Activated CD4-positive, alpha-beta T cell treated with anti-CD3 and anti-CD28 coated beads, Interleukin-2, Interleukin-4, amounts not matched to agents 100 ng/mL and 50 ng/mL, durations not matched to agents 16 hours and 8 hours (primary cell): Measurements from ENCODE around the gene PAQR7.
A peak's percentile ranks its signal among the peaks of the same experiment; 100 is the strongest.

Source experiments
- DNase-seq: peaks from one replicate; pipeline ENCODE4 v3.0.0-alpha.2; 2020; ENCODE audit warnings: low spot score

The PAQR7 gene

DNA sequence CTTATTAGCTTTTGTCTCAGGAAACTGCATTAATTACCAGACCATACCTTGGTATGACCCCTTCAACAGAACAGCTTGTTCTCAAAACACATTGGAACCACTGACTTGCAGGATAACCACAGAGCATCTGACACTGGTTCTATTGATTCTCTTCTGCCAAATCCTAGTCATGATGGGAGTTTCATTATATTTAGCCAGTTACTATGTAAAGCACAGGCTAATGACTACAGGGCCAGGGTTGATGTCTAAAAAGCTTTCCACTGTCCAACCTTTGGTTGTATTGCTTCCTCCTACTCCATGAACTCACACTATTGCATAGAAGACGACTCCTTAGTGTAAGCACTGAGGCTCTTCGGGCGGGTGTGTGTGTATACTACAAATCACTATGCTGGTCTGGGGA lies 27.0 kb upstream of the PAQR7 start:
- no peak for DNase-seq

DNA sequence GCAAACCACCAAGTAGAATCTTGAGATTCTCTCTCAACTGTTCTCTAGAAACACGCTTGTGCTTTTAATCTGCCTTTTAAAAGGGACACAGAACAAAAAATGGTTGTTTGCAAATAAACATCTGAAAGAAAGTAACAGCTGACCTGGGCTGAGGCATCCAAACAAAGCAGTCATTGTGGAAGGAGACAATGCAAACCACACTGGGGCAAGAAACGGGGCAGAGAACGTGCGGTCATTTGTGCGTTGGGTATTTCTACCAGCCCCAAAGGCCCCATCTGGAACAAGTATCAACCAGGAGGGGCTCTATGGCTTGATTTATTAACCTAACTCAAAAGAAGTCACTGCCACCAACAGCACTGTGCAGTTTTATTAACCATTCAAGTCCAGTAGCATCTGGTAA lies 24.7 kb upstream of the PAQR7 start:
- DNase-seq, result no peak

DNA sequence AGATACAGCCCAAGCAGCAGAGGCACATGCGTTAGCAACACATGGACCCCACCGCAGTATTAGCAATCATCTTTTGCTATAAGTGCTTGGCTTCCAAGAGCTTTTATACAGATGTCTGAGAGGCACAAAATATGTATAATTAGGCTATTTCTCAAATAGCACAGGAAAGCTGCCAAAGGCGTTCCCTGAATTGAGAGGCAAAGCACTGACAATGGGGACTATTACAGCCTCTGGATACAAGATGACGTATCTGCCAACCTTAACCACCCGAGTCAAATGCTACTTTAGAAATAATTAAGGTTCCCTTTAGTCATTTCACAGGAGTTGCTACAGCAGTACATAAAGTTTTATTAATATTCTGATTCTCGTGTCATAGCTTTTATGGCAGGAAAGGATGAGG lies 24.3 kb upstream of the PAQR7 start:
- DNase-seq, result no peak

DNA sequence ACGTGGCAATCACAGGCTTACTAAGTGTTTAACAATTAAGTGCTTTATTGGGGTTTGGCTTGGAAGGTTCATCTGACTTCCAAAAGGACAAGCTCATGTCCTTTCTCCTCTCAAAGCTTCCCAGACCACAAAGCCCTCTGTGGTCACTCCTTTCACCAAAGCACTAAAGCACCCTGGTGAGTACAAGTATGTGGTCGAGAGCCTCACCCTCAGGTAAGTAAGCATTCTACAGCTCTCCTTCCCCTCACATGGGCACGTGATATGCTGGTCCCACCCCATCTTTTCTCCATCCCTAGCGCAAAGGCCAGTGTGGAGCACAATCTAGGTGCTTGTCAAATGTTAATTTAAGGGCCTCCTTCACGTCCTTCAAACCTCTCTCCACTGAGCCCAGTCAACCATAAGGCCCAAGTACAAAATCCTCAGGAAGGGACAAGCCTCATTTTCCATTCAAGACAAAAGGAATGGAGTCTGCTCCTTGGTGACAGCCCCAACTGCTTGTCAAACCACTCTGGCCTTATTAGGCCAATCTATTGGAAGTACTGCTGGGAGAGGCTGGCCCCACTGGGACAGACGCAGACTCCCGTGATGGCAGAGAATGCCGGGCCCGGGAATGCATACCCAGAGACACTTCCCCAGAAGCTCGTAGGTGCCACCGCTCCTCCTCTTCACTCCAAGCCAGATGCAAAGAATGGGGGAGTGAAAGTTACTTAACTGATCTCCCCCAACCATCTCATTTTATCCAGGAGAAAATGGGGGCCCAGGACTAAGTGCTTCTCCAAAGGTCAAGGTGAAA lies 22.9 kb upstream of the PAQR7 start:
- no peak for DNase-seq

DNA sequence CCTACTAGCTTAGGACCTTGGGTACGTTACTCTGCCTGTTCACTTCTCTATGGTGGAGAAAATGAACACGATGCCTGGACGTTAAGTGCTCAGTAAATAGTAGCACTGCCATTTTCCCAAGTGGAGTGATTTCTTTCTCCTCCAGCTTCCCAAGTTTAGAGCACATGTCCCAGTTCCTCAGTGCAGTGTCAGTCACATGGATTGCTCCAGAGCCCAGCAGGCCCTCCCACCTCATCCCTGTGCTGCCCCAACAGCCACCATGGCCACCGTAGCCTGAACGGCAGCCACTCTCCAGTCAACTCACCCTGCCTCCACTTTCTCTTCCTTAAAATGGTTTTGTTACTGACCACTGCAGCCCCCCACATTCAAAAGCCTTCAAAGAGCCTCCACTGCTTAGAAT lies 22.2 kb upstream of the PAQR7 start:
- DNase-seq, result no peak

DNA sequence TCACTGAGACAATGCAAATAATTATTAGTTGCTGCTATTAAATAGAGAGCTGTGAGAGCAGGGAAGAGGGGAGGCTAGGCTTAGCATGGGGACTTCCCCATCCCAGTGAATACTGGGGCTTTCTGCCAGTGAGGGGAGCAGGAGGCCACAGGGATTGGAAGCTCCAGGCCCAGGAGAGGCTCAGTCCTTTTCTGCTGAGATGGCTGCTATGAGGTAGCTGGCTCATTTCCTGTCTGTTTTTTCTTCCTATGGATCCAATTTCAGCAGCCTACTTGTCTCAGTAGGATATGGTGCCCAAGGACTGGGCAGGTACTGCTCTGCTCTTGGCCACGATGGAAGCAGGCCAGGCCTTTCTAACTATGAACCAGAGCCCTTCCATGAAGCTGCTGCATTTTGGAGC lies 20.8 kb upstream of the PAQR7 start:
- DNase-seq, result no peak

DNA sequence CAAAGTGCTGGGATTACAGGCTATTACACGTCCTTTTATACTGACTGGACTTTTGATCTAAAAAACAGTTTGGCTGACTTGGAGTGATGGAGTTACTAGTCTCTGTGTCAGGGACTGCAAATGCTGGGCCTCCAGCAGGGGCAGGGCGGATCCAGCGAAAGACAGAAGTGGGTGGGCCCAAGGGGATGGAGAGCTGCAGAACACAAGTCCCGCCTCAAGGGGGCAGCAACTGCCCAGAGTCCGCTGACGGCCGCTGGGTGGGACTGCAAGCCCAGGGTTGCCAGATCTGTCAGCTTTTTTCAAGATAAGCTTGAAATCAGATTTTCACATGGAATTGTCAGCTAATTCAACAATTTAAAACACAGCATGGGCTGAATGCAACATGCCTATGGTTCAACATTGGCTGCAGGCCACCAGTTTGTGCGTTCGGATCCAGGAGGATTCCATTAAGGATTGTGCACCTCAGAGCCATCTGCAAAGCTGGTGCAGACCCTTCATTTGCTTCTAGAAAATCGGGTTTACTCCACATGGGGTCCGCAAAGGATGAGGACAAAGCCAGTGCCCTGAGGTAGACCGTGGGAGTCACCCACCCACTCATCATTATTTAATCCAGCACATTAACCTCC lies 20.0 kb upstream of the PAQR7 start:
- peak; percentile 87 for DNase-seq

DNA sequence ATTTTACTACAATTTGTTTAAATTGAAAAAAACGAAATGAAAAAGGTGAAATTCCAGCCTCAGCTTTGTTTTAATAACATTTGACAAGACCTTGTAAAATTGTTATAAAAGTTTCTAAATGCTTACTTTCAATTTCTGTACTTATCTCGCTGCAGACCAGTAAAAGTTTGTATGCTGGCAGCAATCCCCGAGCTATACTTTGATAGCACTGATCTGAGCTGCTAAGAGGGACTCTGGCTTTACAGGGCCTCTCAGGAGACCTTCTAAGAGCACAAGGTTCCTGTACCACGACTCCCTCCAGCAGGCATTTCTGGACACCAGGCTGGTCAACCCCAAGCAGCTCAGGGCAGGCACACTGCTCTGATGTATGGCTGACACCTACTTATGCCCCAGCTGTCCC lies 17.6 kb upstream of the PAQR7 start:
- DNase-seq, result no peak

DNA sequence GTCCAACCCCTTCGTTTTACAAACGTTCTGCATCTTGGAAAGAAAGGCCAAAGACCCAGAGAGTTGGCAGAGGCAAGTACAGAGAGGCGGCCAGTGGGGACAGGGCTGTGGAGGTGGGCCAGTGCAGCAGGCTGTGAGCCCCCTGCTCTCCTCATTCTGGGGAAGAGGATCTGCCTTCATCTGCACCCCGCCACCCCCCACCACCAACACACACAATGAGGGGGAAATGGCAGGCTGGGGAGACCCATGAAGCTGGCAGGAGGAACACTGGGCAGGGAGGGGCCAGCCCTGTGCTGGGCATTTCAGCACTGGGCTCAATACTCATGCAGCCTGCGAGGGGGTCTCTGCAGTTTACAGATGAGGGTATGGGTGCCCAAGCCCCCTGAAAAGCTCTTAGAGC lies 16.1 kb upstream of the PAQR7 start:
- no peak for DNase-seq

DNA sequence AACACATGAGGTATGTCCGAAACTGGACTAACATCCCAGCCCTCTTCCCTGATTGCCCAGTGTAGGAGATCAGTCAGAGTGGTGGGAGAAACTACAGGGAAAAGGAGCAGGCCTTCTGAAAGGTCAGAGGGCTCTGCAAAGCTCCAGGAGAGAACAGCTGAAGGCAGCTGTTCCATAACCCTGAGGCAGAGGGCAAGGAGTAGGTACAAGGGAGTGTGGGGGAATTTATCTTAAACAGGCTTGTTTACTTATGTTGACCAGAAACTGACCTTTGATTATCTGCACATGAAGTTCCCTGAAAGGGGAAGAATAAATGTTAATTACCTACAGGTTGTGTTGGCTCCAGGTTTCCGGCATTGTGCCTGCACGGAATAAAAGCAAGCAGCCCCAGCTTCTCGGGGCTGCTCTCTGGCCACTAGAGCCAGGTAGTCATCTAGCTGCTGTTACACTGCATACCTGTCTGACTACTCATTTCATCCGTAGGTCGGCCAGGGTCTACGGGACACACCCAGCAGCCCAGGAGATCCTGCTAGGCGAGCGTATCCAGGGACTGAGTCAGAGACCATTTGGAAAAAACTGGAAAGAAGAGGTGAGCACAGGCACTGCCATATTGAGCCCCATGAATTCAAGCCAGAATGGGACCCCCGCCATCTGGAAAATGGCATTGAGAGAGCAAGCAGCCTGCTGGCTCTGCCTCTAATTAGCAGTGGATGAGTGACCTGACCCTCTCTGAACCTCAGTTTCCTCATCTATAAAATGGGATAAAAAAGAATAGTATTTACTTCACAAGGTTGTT lies 14.9 kb upstream of the PAQR7 start:
- DNase-seq, result no peak

DNA sequence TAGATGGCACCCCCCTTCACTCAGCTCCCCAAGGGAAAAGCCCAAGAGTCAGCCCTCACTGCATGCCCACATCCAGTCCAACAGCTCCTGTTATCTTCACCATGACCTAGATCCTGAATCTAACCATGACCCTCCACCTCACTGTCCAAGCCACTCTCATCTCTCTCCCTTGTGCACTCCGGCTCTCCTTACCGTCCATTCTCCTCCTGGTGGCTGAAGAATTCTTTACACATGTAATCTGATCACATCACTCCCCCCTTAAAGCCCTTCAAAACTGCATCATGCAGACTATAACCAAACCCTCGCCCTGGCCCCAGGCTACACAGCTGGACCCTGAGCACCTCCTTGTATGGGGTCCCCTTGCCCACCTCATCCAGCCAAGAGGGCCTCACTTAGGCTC lies 14.0 kb upstream of the PAQR7 start:
- no peak for DNase-seq

DNA sequence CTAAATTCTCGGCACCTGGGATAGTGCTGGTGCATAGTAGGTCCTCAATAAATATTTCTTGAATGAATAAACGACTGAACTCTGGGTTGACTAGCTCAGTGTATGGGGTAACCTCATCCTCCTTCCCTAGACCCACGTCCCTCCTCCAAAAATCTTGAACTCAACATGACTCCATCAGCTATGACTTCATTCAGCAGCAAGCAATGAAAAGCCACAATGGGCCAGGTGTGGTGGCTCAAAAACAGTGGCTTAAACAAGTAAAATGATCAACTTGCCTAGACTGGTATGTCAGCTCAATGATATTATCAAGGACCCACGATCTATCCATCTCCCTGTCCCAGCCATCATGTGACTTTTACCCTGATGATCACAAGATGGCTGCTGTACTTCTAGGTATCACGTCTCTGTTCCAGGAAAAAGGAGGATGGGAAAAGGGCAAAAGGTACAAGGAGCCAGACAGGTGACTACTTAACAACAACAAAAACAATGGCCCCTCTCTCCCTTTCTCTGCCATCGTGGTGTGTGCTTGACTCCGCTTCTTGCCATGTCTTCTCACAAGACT lies 13.0 kb upstream of the PAQR7 start:
- DNase-seq, result no peak

DNA sequence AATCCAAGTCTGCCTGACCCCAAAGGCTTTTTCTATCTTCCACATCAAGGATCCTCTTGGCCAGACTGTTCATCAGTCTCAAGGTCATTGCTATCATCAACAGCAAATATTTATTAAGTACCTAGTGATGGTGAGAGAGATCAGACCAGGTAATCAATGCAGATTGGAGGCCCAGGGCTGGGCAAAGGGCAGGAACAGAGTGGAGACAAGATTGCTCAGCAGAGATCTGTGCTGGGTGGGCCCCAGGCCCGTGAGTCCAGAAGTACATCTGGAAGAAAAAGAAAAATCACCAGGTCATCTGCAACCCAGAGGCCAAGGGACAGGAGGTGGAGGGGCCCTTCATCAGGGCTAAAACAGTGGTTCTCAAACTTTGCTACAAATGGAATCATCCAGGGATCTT lies 10.1 kb upstream of the PAQR7 start:
- DNase-seq, result no peak

DNA sequence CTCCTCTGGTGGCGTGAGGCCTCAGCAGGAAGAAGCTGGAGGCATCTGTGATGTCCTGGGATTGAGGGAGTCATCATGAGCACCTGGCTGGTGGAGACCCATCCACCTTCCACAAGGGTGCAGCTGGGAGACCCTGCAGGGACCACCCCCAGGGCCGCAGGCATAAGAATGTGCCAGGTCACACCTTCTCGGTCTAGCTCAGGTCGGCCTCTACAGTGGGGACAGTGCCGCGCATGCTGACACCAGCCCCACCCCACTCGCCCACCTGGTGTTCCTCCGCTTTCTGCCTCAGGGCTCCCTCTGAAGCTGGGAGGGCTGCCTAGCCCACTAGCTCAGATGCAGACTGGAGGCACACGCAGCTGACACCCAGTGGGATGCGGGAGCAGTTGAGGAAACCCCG lies 5.8 kb upstream of the PAQR7 start:
- no peak for DNase-seq

DNA sequence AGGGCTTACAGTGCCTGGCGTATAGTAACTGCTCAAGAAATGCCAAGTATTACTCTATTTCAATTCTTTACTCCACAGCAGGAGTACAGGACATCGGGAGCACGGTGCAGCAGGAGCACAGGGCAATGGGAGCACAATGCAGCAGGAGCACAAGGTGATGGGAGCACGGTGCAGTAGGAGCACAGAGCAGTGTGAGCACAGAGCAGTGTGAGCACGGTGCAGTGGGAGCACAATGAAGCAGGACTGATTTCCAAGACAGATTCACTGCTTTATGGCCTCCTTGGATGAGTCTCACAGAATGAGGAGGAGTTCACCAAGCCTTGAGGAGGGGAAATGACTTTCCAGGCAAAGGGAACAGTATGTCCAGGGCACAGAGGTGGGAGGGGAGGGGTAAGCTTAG lies 5.0 kb upstream of the PAQR7 start:
- no peak for DNase-seq

DNA sequence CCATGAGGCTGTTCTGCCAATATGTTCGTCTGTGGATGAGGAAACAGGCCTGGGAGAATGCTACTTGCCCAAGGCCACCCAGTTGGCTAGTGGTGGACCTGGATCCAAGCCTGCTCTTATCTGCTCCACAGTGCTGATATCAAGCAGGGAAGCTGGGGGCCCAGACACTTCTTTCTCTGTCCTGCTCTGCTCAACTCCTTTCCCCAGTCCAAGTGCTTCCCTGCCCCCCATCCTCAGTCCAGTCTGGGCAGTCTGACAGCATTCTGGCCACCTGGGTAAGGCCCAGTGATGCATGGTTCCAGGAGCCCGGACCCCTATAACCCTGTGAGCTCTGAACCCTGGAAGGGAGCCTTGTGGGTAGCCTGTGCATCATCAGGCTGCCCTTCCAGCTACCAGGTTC lies 4.2 kb upstream of the PAQR7 start:
- DNase-seq, result no peak

DNA sequence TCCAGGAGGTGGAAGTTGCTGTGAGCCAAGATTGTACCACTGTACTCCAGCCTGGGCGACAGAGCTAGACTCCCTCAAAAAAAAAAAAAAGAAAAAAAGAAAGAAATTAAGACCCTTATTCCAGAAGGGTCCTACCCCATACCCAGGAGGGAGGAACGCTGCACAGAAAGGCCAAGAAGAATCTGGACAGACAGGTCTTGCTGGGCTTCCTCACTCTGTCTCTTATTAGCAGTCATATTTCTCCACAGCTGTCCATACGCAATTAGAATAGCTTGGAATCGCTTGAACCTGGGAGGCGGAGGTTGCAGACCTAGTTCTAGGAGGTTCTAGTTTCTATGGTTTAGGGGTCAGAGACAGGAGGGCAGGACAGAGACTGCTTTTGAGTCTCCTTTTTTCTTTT lies 3.2 kb upstream of the PAQR7 start:
- DNase-seq, result no peak

DNA sequence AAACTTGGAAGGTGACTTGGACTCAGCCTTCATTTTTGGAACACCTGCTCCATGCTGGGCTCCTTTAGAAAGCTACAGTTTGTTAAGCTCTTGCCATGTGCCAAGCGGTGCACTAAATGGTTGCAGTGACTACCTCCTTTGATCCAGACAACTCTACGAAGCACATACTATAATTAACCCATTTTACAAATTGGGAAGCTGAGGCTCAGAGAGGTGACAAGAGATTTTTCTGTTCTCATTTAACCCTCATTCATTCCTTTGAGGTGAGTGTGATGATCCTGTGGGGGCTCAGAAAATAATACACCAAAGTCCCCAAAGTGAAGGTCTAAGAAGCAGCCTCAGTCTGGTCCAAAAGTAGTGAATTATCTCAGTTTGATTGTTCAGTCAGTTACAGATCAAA lies 1.6 kb upstream of the PAQR7 start:
- no peak for DNase-seq

DNA sequence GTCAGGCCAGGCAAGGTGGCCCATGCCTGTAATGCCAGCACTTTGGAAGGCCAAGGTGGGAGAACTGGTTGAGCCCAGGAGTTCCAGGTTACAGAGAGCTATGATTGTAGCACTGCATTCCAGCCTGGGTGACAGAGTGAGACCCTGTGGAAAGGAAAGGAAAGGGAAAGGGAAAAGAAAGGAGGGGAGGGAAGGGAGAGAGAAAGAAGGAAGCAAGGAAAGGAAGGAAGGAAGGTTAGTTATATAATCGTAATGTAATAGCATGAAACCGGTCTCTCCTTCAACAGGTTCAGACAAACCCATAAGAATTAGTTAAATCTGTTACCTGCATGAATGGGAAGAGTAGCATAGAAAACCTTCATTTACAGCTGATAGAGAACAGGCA lies 1.2 kb upstream of the PAQR7 start:
- DNase-seq, result no peak

DNA sequence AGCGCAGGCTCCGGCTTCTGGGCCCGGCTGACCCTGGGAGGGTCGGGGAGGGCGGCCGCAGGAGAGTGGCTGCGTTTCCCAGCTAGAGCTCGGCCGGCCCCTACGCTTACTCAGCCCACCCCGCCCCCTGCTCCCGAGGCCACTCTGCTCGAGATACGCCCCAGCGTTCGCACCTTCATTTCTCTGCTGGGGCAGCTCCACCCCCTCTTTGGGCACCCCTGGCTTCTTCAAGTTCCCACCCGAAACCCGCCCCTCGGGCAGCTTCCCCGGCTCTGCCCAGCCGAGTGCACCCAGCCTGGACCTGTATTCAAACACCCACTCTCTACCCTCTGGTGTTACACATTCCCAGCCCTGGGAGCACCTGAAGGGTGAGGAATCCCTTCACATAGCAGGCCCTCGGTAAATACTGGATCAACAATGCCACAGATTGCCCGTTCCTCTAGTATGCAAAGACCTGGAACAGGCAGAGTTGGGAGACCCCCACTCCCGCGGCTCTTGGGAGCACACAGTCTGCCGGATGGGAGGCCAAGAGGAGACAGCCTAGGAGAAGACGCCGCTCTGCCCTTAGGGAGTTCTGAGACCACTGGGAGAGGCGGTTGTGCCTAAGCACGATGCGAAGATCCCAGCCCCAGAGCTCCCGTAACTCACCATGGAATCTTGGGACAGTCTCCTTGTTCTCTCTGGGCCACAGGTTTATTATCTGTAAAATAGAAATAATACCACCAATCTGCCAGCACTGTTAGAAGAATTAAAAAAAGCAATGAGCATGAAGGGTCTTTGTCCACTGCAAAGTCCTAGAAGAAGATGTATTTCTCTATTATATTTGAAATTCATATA lies 566 bp upstream of the PAQR7 start:
- no peak for DNase-seq

DNA sequence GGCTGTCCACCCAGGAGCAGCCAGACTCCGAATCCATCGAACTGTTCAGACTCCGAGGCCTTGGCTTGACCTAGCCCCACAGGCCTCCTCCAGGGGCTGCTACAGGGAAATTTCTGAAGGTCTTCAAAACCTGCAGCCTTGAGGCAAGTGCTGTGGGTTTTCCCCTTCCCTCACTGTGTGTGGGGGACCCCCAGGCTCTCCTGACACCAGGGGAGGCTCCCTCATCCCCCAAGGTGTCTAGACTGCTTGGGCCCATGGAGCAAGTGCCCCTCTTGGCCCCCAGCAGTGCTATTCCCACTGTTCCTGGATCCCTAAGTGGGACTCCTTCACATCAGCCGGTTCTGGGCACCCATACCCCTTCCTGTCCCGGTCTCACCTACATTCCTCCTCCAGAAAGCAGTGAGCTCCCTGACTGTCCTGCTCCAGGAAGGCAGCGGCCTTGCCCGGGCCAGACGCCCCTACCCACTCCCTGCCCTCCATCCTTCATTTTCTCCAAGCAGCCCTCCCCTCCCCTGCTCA lies 814 bp downstream of the PAQR7 start:
- DNase-seq, result no peak

DNA sequence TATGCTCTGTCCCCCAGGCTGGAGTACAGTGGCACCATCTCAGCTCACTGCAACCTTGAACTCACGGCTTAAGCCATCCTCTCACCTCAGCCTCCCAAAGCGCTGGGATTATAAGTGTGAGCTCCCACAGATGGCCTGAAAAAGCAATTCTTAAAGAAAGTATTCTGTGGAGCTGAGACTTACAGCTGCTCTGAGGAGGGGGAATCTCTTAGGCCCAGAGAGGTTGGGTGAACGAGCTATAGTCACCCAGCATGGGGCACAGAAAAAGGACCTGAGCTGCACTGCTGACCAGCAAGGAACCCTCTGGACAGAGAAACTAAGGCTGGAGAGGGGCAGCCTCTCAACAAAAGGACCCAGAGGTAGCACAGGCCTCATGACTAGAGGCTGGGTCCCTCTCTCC lies 1.3 kb downstream of the PAQR7 start:
- DNase-seq, result no peak
